Measurements from ENCODE around the gene ESYT2.

ESYT2 gene

GRCh38 chr7:158751199-158751598 is 78.1 kb downstream of the ESYT2 start:
- Histone ChIP-seq H3K27me3 (ENCODE audit: control insufficient read depth, insufficient read depth, low read length) (no peaks in the 10 kb centered on the region), H3K4me3 (ENCODE audit: low read depth, low read length) (no peak overlapping the region), H3K9ac (ENCODE audit: low read depth, low read length) (no peak overlapping the region), H3K36me3 (ENCODE audit: control insufficient read depth, insufficient read depth, low read length) (peaks cover 44% of the 10 kb centered on the region), H3K27ac (ENCODE audit: low read depth, low read length) (no peak overlapping the region), H3K4me1 (ENCODE audit: control insufficient read depth, insufficient read depth, low read length) (no peaks in the 10 kb centered on the region), H3K9me3 (ENCODE audit: control insufficient read depth, insufficient read depth, low read length) (no peaks in the 10 kb centered on the region)

DNA sequence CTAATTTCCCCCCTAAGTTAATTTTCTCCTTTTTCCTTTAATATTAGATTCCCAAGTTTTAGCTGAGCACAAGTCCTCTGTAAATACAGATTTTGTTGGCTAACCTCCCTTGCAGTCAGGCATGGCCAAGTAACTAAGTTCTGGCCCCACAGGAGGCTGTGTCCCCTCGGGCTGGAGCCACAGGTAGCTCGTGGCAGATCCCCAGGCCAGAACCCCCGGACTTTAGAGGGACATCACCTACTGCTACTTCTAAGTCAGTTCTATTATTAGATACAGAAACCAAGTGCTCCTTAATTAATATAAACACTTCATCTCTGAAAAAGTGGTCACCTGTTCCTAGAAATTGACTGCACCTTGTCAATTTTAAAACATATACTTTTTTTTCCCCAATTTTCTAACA is 78.6 kb downstream of the ESYT2 start:
- Histone ChIP-seq H3K9me3 (ENCODE audit: control insufficient read depth, insufficient read depth, low read length) (no peaks in the 10 kb centered on the region), H3K9ac (ENCODE audit: low read depth, low read length) (no peak overlapping the region), H3K4me3 (ENCODE audit: low read depth, low read length) (no peak overlapping the region), H3K36me3 (ENCODE audit: control insufficient read depth, insufficient read depth, low read length) (peaks cover 46% of the 10 kb centered on the region), H3K27ac (ENCODE audit: low read depth, low read length) (no peak overlapping the region), H3K4me1 (ENCODE audit: control insufficient read depth, insufficient read depth, low read length) (no peaks in the 10 kb centered on the region), H3K27me3 (ENCODE audit: control insufficient read depth, insufficient read depth, low read length) (no peaks in the 10 kb centered on the region)

GRCh38 chr7:158749396-158749795 is 79.9 kb downstream of the ESYT2 start:
- no peaks in the 10 kb centered on the region for H3K9me3 ChIP-seq (ENCODE audit: control insufficient read depth, insufficient read depth, low read length)
- no peak overlapping the region for H3K27ac ChIP-seq (ENCODE audit: low read depth, low read length)
- no peaks in the 10 kb centered on the region for H3K27me3 ChIP-seq (ENCODE audit: control insufficient read depth, insufficient read depth, low read length)
- no peak overlapping the region for H3K4me3 ChIP-seq (ENCODE audit: low read depth, low read length)
- H3K4me1 ChIP-seq (ENCODE audit: control insufficient read depth, insufficient read depth, low read length) = no peaks in the 10 kb centered on the region
- H3K9ac ChIP-seq (ENCODE audit: low read depth, low read length) = no peak overlapping the region
- peaks cover 48% of the 10 kb centered on the region for H3K36me3 ChIP-seq (ENCODE audit: control insufficient read depth, insufficient read depth, low read length)

- Histone ChIP-seq H3K27ac (ENCODE audit: low read depth, low read length) (no peak overlapping the region), H3K4me1 (ENCODE audit: control insufficient read depth, insufficient read depth, low read length) (no peaks in the 10 kb centered on the region), H3K9me3 (ENCODE audit: control insufficient read depth, insufficient read depth, low read length) (no peaks in the 10 kb centered on the region), H3K36me3 (ENCODE audit: control insufficient read depth, insufficient read depth, low read length) (peaks cover 52% of the 10 kb centered on the region), H3K9ac (ENCODE audit: low read depth, low read length) (no peak overlapping the region), H3K4me3 (ENCODE audit: low read depth, low read length) (no peak overlapping the region), H3K27me3 (ENCODE audit: control insufficient read depth, insufficient read depth, low read length) (no peaks in the 10 kb centered on the region)
These were observed 81.0 kb downstream of the ESYT2 start for GRCh38 chr7:158748335-158748734.

DNA sequence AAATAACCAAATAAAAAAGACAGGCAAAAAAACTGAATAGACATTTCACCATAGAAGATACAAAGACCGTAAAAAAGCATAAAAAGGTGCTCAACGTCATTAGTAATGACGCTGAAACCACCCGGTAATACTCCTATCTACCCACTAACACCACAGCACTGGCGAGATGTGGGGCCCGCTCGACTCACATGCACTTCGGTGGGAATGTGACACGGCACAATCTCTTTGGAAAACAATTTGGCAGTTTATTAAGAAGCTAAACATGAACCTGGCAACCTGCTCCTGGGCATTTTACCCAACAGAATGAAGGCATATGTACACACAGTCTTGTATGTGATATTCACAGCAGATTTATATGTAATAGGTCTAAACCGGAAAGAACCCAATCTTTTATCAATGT is 81.9 kb downstream of the ESYT2 start:
- H3K27ac ChIP-seq (ENCODE audit: low read depth, low read length) = no peak overlapping the region
- no peak overlapping the region for H3K9ac ChIP-seq (ENCODE audit: low read depth, low read length)
- no peaks in the 10 kb centered on the region for H3K9me3 ChIP-seq (ENCODE audit: control insufficient read depth, insufficient read depth, low read length)
- H3K4me1 ChIP-seq (ENCODE audit: control insufficient read depth, insufficient read depth, low read length) = no peaks in the 10 kb centered on the region
- H3K36me3 ChIP-seq (ENCODE audit: control insufficient read depth, insufficient read depth, low read length) = peaks cover 61% of the 10 kb centered on the region
- no peaks in the 10 kb centered on the region for H3K27me3 ChIP-seq (ENCODE audit: control insufficient read depth, insufficient read depth, low read length)
- no peak overlapping the region for H3K4me3 ChIP-seq (ENCODE audit: low read depth, low read length)

GRCh38 chr7:158746957-158747356 is 82.4 kb downstream of the ESYT2 start:
- Histone ChIP-seq H3K27ac (ENCODE audit: low read depth, low read length) (no peak overlapping the region), H3K36me3 (ENCODE audit: control insufficient read depth, insufficient read depth, low read length) (peaks cover 65% of the 10 kb centered on the region), H3K27me3 (ENCODE audit: control insufficient read depth, insufficient read depth, low read length) (no peaks in the 10 kb centered on the region), H3K4me1 (ENCODE audit: control insufficient read depth, insufficient read depth, low read length) (no peaks in the 10 kb centered on the region), H3K4me3 (ENCODE audit: low read depth, low read length) (no peak overlapping the region), H3K9ac (ENCODE audit: low read depth, low read length) (no peak overlapping the region), H3K9me3 (ENCODE audit: control insufficient read depth, insufficient read depth, low read length) (no peaks in the 10 kb centered on the region)

DNA sequence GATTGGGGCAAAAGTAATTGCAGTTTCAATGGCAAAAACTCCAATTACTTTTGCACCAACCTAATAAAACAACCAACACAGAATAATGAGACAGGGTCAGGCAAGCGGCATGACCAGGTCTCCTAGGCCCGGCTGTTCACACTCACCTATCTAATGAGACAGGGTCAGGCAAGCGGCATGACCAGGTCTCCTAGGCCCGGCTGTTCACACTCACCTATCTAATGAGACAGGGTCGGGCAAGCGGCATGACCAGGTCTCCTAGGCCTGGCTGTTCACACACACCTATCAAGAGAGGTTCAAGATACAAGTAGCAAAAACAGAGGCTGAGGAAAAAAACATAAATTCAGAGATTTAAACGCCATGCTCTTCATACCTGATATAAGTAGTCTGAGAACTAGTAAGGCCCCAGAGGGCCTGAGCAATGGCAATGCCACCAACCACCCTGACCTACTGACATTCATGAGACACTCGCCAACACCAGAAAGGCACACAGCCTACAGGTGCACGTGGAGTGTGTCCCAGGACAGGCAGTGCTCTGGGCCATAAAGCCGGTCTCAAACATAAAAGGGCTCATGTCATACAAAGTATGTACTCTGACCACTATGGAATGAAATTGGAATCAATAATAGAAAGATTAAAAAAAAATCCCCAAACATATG is 84.1 kb downstream of the ESYT2 start:
- Histone ChIP-seq H3K36me3 (ENCODE audit: control insufficient read depth, insufficient read depth, low read length) (peaks cover 79% of the 10 kb centered on the region), H3K9ac (ENCODE audit: low read depth, low read length) (no peak overlapping the region), H3K4me3 (ENCODE audit: low read depth, low read length) (no peak overlapping the region), H3K4me1 (ENCODE audit: control insufficient read depth, insufficient read depth, low read length) (no peaks in the 10 kb centered on the region), H3K27ac (ENCODE audit: low read depth, low read length) (no peak overlapping the region), H3K27me3 (ENCODE audit: control insufficient read depth, insufficient read depth, low read length) (no peaks in the 10 kb centered on the region), H3K9me3 (ENCODE audit: control insufficient read depth, insufficient read depth, low read length) (no peaks in the 10 kb centered on the region)

DNA sequence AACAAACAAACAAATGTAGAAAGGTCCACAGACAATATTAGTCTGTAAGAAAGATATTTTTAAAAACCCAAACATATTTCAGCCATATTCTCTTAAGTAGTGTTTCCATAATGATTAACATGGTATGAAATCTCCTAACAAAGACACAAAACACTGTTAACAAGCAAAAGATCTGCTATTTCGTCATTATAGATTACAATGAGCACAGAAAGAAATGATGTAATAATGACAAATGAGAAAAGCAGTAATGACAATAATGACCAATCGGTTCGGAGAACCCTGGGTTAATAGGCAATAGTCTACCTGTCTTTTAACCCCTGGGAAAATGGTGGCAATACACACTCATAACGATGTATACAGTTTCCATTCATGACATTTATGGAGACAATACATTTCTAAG is 85.2 kb downstream of the ESYT2 start:
- Histone ChIP-seq H3K36me3 (ENCODE audit: control insufficient read depth, insufficient read depth, low read length) (peaks cover 81% of the 10 kb centered on the region), H3K4me3 (ENCODE audit: low read depth, low read length) (no peak overlapping the region), H3K27me3 (ENCODE audit: control insufficient read depth, insufficient read depth, low read length) (no peaks in the 10 kb centered on the region), H3K27ac (ENCODE audit: low read depth, low read length) (no peak overlapping the region), H3K9me3 (ENCODE audit: control insufficient read depth, insufficient read depth, low read length) (no peaks in the 10 kb centered on the region), H3K4me1 (ENCODE audit: control insufficient read depth, insufficient read depth, low read length) (no peaks in the 10 kb centered on the region), H3K9ac (ENCODE audit: low read depth, low read length) (no peak overlapping the region)

DNA sequence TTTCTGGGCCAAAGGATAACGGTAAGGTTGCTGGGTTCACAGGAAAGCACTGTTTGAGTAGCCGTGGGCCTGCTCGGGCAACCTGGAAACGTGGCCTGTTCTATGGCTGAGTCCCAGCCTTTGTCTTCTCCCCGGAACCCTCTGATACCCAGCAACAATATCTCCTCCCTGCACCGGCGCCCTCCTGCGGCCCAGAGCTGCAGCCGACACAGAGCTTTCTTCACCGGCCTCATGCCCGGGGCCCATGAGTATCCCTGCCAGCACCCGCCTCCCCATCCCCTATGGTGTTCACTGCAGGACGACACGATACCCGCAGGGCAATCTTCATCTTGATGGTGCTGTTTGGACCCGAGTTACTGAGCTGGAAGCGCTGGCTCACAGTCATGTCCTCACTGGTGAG is 86.1 kb downstream of the ESYT2 start:
- no peak overlapping the region for H3K27ac ChIP-seq (ENCODE audit: low read depth, low read length)
- no peaks in the 10 kb centered on the region for H3K4me1 ChIP-seq (ENCODE audit: control insufficient read depth, insufficient read depth, low read length)
- no peaks in the 10 kb centered on the region for H3K27me3 ChIP-seq (ENCODE audit: control insufficient read depth, insufficient read depth, low read length)
- H3K4me3 ChIP-seq (ENCODE audit: low read depth, low read length) = no peak overlapping the region
- no peaks in the 10 kb centered on the region for H3K9me3 ChIP-seq (ENCODE audit: control insufficient read depth, insufficient read depth, low read length)
- no peak overlapping the region for H3K9ac ChIP-seq (ENCODE audit: low read depth, low read length)
- H3K36me3 ChIP-seq (ENCODE audit: control insufficient read depth, insufficient read depth, low read length) = peaks cover 86% of the 10 kb centered on the region

DNA sequence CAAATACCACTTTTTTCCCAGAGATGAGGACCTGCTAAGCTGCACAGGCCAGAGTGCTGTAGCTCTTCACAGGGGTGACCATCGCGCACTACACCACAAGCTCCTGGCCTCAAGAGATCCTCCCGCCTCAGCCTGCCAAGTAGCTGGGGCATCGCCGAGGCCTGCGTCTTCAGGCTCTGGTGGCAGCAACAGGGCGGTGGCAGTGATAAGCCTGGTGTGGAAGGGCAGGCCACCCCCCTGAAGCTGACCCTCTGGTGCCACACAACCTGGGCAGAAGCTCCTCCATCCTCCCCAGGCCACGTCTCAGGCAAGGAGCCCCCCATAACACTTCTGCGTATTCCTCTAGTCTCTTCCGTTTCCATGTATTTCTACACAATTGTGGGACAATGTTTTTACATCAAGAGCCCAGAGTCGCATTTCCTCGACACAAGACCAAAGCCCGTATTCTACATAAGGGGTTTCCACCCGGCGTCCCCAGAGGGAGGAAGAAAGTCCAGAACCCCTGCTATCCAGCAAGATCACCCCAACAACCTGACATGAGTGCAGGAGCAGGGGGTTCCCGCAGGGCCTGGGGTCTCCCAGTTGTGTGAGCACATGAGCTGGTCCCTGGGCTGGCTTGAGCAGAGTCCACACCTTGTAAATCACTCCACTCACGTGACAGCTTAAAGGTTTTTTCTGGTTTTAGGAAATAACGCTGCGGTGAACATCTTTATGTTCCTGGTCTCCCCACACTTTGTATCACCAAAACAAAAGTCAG is 87.1 kb downstream of the ESYT2 start:
- H3K4me3 ChIP-seq (ENCODE audit: low read depth, low read length) = no peak overlapping the region
- no peaks in the 10 kb centered on the region for H3K9me3 ChIP-seq (ENCODE audit: control insufficient read depth, insufficient read depth, low read length)
- H3K27me3 ChIP-seq (ENCODE audit: control insufficient read depth, insufficient read depth, low read length) = no peaks in the 10 kb centered on the region
- H3K9ac ChIP-seq (ENCODE audit: low read depth, low read length) = no peak overlapping the region
- no peaks in the 10 kb centered on the region for H3K4me1 ChIP-seq (ENCODE audit: control insufficient read depth, insufficient read depth, low read length)
- no peak overlapping the region for H3K27ac ChIP-seq (ENCODE audit: low read depth, low read length)
- peaks cover 85% of the 10 kb centered on the region for H3K36me3 ChIP-seq (ENCODE audit: control insufficient read depth, insufficient read depth, low read length)

GRCh38 chr7:158741294-158741666 is 88.0 kb downstream of the ESYT2 start:
- Histone ChIP-seq H3K9me3 (ENCODE audit: control insufficient read depth, insufficient read depth, low read length) (no peaks in the 10 kb centered on the region), H3K9ac (ENCODE audit: low read depth, low read length) (no peak overlapping the region), H3K27ac (ENCODE audit: low read depth, low read length) (peak overlapping the region; percentile 38), H3K27me3 (ENCODE audit: control insufficient read depth, insufficient read depth, low read length) (no peaks in the 10 kb centered on the region), H3K36me3 (ENCODE audit: control insufficient read depth, insufficient read depth, low read length) (peaks cover 91% of the 10 kb centered on the region), H3K4me1 (ENCODE audit: control insufficient read depth, insufficient read depth, low read length) (no peaks in the 10 kb centered on the region), H3K4me3 (ENCODE audit: low read depth, low read length) (no peak overlapping the region)
